SK-N-SH (cell line): ENCODE results near the gene SSR1. TPM values are rescaled to one million over a fixed set of nuclear protein-coding genes. Genes with fewer than 3 reads are reported as not detected.
A peak's percentile ranks its signal among the peaks of the same experiment; 100 is the strongest.

ENCODE experiments used
- CTCF ChIA-PET: fragments of 300-600, 350-600 bp; formaldehyde crosslinking; extraction: SDS; loops from one replicate; lab custom pipeline; 2021; lab: Yijun Ruan, JAX
- POLR2A ChIA-PET: fragments of 350-600 bp; sonication (Branson Sonifier 250); formaldehyde crosslinking; extraction: SDS; loops from one replicate; lab custom pipeline; 2020; ENCODE audit warnings: antibody characterized with exemption, inconsistent platforms; lab: Yijun Ruan, JAX
- DNase-seq: peaks from one replicate; pipeline ENCODE4 v3.0.0; 2012
- H2AFZ ChIP-seq: fragments of 200-600 bp; sonication (generic); 2 replicates; pipeline ENCODE4 v1.8.1; 2016; ENCODE audit warnings: antibody characterized with exemption, mild to moderate bottlenecking, low read depth
- H3F3A ChIP-seq: fragments of 200-600 bp; sonication (generic); replicated peaks from 2 replicates; pipeline ENCODE3; 2016; ENCODE audit warnings: antibody characterized with exemption, mild to moderate bottlenecking; ENCODE audit not compliant: insufficient read depth
- H3K27ac ChIP-seq, 2 experiments: fragments of 200-500 bp in 1 of 2; fragments of 200-600 bp in 1 of 2; sonication (Bioruptor generic) in 1 of 2; sonication (generic), shearing (Covaris generic) in 1 of 2; 2 replicates each; pipeline versions ENCODE4 v1.5.1 to v1.6.1; 2014 to 2016; ENCODE audit warnings: low read depth in 2 of 2, inconsistent platforms in 1 of 2, low read length in 1 of 2, mild to moderate bottlenecking in 1 of 2, mixed read lengths in 1 of 2
- H3K27me3 ChIP-seq: fragments of 200-600 bp; sonication (generic), shearing (Covaris generic); 2 replicates; pipeline ENCODE4 v1.6.1; 2016; ENCODE audit warnings: mixed run types; ENCODE audit not compliant: insufficient read depth
- H3K36me3 ChIP-seq, 2 experiments: fragments of 200-500 bp in 1 of 2; fragments of 200-600 bp in 1 of 2; sonication (Bioruptor generic) in 1 of 2; sonication (generic) in 1 of 2; replicated peaks in 1 of 2; 2 replicates each; pipeline versions ENCODE3 to v1.5.1; 2014 to 2016; ENCODE audit warnings: low read length in 1 of 2, mild to moderate bottlenecking in 1 of 2; ENCODE audit not compliant: insufficient read depth in 2 of 2, control insufficient read depth in 1 of 2
- H3K4me1 ChIP-seq, 2 experiments: fragments of 200-500 bp in 1 of 2; fragments of 200-600 bp in 1 of 2; sonication (Bioruptor generic) in 1 of 2; sonication (generic), shearing (Covaris generic) in 1 of 2; 2 replicates each; pipeline versions ENCODE4 v1.5.1 to v1.6.1; 2014 to 2016; ENCODE audit warnings: low read depth in 1 of 2, low read length in 1 of 2, mixed run types in 1 of 2; ENCODE audit not compliant: insufficient read depth in 2 of 2, control insufficient read depth in 1 of 2
- H3K4me2 ChIP-seq: fragments of 200-600 bp; sonication (generic), shearing (Covaris generic); 2 replicates; pipeline ENCODE4 v1.6.1; 2017; ENCODE audit warnings: mixed run types
- H3K4me3 ChIP-seq, 2 experiments: fragments of 200-500 bp in 1 of 2; fragments of 200-600 bp in 1 of 2; sonication (Bioruptor generic) in 1 of 2; sonication (generic), shearing (Covaris generic) in 1 of 2; 2 replicates each; pipeline versions ENCODE4 v1.5.1 to v1.8.1; 2014 to 2016; ENCODE audit warnings: low read depth in 2 of 2, inconsistent platforms in 1 of 2, low read length in 1 of 2, mild to moderate bottlenecking in 1 of 2, mixed read lengths in 1 of 2, moderate library complexity in 1 of 2
- H3K79me2 ChIP-seq: fragments of 200-600 bp; sonication (generic); 2 replicates; pipeline ENCODE4 v1.8.1; 2017; ENCODE audit warnings: mild to moderate bottlenecking; ENCODE audit not compliant: insufficient read depth
- H3K9ac ChIP-seq: fragments of 200-600 bp; sonication (generic); 2 replicates; pipeline ENCODE4 v1.6.1; 2017; ENCODE audit warnings: mixed run types
- H3K9me2 ChIP-seq: fragments of 200-600 bp; sonication (generic); 2 replicates; pipeline ENCODE4 v1.6.1; 2017; ENCODE audit warnings: mixed run types
- H3K9me3 ChIP-seq: fragments of 200-600 bp; sonication (generic); 2 replicates; pipeline ENCODE4 v1.6.1; 2017; ENCODE audit warnings: mixed run types, mild to moderate bottlenecking, moderate library complexity
- H4K20me1 ChIP-seq: fragments of 200-600 bp; sonication (generic); 2 replicates; pipeline ENCODE4 v1.6.1; 2017; ENCODE audit warnings: mild to moderate bottlenecking, mixed run types; ENCODE audit not compliant: insufficient read depth
- ELF1 ChIP-seq: IDR thresholded peaks from 2 replicates; pipeline ENCODE4 v1.4.0; 2012
- EZH2phosphoT487 ChIP-seq: fragments of 200-600 bp; sonication (generic); IDR thresholded peaks from 2 replicates; pipeline ENCODE4 v1.6.1; 2017; ENCODE audit warnings: low read depth, mixed run types, mild to moderate bottlenecking, antibody characterized with exemption, moderate library complexity, borderline replicate concordance
- FOSL2 ChIP-seq: IDR thresholded peaks from 2 replicates; pipeline ENCODE4 v1.4.0; 2012; ENCODE audit warnings: low read depth, mild to moderate bottlenecking, moderate library complexity, borderline replicate concordance
- FOXJ3 ChIP-seq: sonication (generic); formaldehyde crosslinking; IDR thresholded peaks from 2 replicates; pipeline ENCODE4 v1.5.1; 2020; ENCODE audit warnings: mild to moderate bottlenecking, missing genetic modification reagents
- GABPA ChIP-seq: IDR thresholded peaks from 2 replicates; pipeline ENCODE4 v1.4.0; 2012; ENCODE audit warnings: low read depth, mild to moderate bottlenecking
- GATA2 ChIP-seq: sonication (generic); formaldehyde crosslinking; IDR thresholded peaks from 2 replicates; pipeline ENCODE4 v1.5.0; 2020; ENCODE audit warnings: mild to moderate bottlenecking, missing genetic modification reagents
- IRF3 ChIP-seq: fragments of 150-350 bp; IDR thresholded peaks from 2 replicates; pipeline ENCODE4 v1.6.1; 2016; ENCODE audit warnings: mild to moderate bottlenecking, low read depth, low read length
- JUND ChIP-seq: IDR thresholded peaks from 2 replicates; pipeline ENCODE4 v1.4.0; 2012
- MXI1 ChIP-seq: IDR thresholded peaks from 2 replicates; pipeline ENCODE4 v1.6.1; 2012; ENCODE audit warnings: mild to moderate bottlenecking, low read depth, low read length, improper control_type of control experiment
- NRF1 ChIP-seq: IDR thresholded peaks from 2 replicates; pipeline ENCODE4 v1.6.1; 2012; ENCODE audit warnings: low read depth, mild to moderate bottlenecking, low read length
- PBX3 ChIP-seq: IDR thresholded peaks from 2 replicates; pipeline ENCODE4; 2012
- POLR2AphosphoS5 ChIP-seq: IDR thresholded peaks from 2 replicates; pipeline ENCODE4 v1.6.1; 2012; ENCODE audit warnings: low read depth, low read length
- RCOR1 ChIP-seq: fragments of 150-350 bp; IDR thresholded peaks from 2 replicates; pipeline ENCODE4 v1.6.1; 2017; ENCODE audit warnings: antibody characterized with exemption, low read length
- RXRA ChIP-seq: IDR thresholded peaks from 2 replicates; pipeline ENCODE4 v1.4.0; 2012; ENCODE audit warnings: low read depth, mild to moderate bottlenecking, borderline replicate concordance
- SIN3A ChIP-seq: IDR thresholded peaks from 2 replicates; pipeline ENCODE4 v1.6.1; 2012; ENCODE audit warnings: low read depth, mild to moderate bottlenecking, low read length, moderate library complexity, borderline replicate concordance
- TAF1 ChIP-seq: IDR thresholded peaks from 2 replicates; pipeline ENCODE4 v1.6.1; 2012; ENCODE audit warnings: low read depth, mild to moderate bottlenecking, low read length, moderate library complexity, borderline replicate concordance
- TEAD4 ChIP-seq: IDR thresholded peaks from 2 replicates; pipeline ENCODE4 v1.4.0; 2012; ENCODE audit warnings: mild to moderate bottlenecking, borderline replicate concordance; ENCODE audit not compliant: insufficient read depth
- USF2 ChIP-seq: fragments of 150-350 bp; IDR thresholded peaks from 2 replicates; pipeline ENCODE4 v1.6.1; 2017; ENCODE audit warnings: antibody characterized with exemption, low read length, low read depth, borderline replicate concordance
- YY1 ChIP-seq: IDR thresholded peaks from 2 replicates; pipeline ENCODE4 v1.4.0; 2012; ENCODE audit warnings: low read depth, mild to moderate bottlenecking
- WGBS: methylation state at CpG from one replicate; pipeline ENCODE4 v1.1.6; 2017; ENCODE audit warnings: low lambda C conversion rate; 5-methylcytosine and 5-hydroxymethylcytosine counted together
- polyA plus RNA-seq, 3 experiments: library from polyadenylated mRNA; depleted of rRNA; stranded (reverse); fragments of >200 nt; gene quantifications; 2 replicates each; pipeline ENCODE4 v1.2.3, GENCODE V29; 2012
- TF ChIP-seq, protein P1 (sequence below): IDR thresholded peaks from 2 replicates; pipeline ENCODE4 v1.6.1; 2012; ENCODE audit warnings: mild to moderate bottlenecking, low read depth, low read length, moderate library complexity
- TF ChIP-seq, protein P2 (sequence below): fragments of 200-600 bp; sonication (generic); IDR thresholded peaks from 2 replicates; pipeline ENCODE4 v1.6.1; 2017; ENCODE audit warnings: antibody characterized with exemption, mild to moderate bottlenecking, moderate library complexity
- TF ChIP-seq, protein P3 (sequence below): IDR thresholded peaks from 2 replicates; pipeline ENCODE4 v1.4.0; 2012; ENCODE audit warnings: low read depth, borderline replicate concordance

The SSR1 gene
- polyA plus RNA-seq, 1 of the 3 experiments (the other 2 are of a cell fraction) = 50.7 TPM

DNA sequence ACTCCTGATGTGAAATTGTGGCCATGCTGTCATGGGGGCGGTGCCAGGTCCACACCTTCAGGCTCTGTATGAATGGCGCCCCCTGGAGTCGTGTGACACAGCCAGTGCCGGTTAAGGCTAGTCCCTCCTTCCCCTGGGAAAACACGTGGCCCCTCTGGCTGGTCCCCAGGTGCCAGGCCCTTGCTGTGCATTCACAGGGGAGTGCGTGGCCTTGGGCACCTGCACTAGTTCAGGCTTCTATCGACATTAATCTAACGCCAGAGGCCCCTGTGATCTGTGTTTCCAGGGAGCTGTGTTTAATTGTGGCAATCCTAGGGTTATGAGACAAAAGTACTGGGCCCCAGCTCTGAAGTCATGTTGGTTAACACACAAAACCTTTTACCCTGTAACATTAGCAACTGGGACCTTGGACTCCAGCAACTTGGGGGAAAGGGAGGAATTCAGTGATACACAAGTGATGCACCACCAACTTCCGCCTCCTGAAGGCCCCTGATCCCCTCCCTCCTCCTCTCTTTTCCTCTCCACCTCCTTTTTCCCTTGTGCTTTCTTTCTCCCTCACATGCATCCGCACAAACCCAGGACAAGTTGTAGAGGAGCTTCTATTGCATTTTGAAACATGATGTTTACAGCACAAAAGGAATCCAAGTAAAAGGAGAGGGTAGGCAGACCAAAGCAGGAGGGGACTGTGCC, 74.0 kb downstream of the SSR1 start:
- CTCF ChIA-PET = interaction anchor here (0.6 to 2.9 kb wide), 26 partner anchors 8 to 562 kb away, joined by 3 to 20 read pairs (median 3); no protein-coding TSS in a partner anchor
- no peak for TF ChIP-seq PBX3
- no peak for TF ChIP-seq NRF1
- TF ChIP-seq, protein P1, sequence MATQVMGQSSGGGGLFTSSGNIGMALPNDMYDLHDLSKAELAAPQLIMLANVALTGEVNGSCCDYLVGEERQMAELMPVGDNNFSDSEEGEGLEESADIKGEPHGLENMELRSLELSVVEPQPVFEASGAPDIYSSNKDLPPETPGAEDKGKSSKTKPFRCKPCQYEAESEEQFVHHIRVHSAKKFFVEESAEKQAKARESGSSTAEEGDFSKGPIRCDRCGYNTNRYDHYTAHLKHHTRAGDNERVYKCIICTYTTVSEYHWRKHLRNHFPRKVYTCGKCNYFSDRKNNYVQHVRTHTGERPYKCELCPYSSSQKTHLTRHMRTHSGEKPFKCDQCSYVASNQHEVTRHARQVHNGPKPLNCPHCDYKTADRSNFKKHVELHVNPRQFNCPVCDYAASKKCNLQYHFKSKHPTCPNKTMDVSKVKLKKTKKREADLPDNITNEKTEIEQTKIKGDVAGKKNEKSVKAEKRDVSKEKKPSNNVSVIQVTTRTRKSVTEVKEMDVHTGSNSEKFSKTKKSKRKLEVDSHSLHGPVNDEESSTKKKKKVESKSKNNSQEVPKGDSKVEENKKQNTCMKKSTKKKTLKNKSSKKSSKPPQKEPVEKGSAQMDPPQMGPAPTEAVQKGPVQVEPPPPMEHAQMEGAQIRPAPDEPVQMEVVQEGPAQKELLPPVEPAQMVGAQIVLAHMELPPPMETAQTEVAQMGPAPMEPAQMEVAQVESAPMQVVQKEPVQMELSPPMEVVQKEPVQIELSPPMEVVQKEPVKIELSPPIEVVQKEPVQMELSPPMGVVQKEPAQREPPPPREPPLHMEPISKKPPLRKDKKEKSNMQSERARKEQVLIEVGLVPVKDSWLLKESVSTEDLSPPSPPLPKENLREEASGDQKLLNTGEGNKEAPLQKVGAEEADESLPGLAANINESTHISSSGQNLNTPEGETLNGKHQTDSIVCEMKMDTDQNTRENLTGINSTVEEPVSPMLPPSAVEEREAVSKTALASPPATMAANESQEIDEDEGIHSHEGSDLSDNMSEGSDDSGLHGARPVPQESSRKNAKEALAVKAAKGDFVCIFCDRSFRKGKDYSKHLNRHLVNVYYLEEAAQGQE = no peak
- no peak for TF ChIP-seq TEAD4
- no peak for TF ChIP-seq GABPA
- TF ChIP-seq IRF3 = no peak
- no peak for TF ChIP-seq FOSL2
- TF ChIP-seq YY1 = no peak
- no peak for TF ChIP-seq USF2
- TF ChIP-seq POLR2AphosphoS5 = no peak
- TF ChIP-seq, protein P2, sequence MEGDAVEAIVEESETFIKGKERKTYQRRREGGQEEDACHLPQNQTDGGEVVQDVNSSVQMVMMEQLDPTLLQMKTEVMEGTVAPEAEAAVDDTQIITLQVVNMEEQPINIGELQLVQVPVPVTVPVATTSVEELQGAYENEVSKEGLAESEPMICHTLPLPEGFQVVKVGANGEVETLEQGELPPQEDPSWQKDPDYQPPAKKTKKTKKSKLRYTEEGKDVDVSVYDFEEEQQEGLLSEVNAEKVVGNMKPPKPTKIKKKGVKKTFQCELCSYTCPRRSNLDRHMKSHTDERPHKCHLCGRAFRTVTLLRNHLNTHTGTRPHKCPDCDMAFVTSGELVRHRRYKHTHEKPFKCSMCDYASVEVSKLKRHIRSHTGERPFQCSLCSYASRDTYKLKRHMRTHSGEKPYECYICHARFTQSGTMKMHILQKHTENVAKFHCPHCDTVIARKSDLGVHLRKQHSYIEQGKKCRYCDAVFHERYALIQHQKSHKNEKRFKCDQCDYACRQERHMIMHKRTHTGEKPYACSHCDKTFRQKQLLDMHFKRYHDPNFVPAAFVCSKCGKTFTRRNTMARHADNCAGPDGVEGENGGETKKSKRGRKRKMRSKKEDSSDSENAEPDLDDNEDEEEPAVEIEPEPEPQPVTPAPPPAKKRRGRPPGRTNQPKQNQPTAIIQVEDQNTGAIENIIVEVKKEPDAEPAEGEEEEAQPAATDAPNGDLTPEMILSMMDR = peak; percentile 73
- TF ChIP-seq RCOR1 = no peak
- TF ChIP-seq EZH2phosphoT487 = no peak
- TF ChIP-seq RXRA = no peak
- TF ChIP-seq ELF1 = no peak
- TF ChIP-seq SIN3A = no peak
- TF ChIP-seq TAF1 = no peak
- no peak for TF ChIP-seq JUND
- TF ChIP-seq MXI1 = peak; percentile 69; the same call in 1 of the 2 replicates
- TF ChIP-seq, protein P3, sequence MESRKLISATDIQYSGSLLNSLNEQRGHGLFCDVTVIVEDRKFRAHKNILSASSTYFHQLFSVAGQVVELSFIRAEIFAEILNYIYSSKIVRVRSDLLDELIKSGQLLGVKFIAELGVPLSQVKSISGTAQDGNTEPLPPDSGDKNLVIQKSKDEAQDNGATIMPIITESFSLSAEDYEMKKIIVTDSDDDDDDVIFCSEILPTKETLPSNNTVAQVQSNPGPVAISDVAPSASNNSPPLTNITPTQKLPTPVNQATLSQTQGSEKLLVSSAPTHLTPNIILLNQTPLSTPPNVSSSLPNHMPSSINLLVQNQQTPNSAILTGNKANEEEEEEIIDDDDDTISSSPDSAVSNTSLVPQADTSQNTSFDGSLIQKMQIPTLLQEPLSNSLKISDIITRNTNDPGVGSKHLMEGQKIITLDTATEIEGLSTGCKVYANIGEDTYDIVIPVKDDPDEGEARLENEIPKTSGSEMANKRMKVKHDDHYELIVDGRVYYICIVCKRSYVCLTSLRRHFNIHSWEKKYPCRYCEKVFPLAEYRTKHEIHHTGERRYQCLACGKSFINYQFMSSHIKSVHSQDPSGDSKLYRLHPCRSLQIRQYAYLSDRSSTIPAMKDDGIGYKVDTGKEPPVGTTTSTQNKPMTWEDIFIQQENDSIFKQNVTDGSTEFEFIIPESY = no peak
- TF ChIP-seq GATA2 = no peak
- no peak for TF ChIP-seq FOXJ3

More for the DNA sequence above, 74.0 kb downstream of the SSR1 start:
- H3K4me2 ChIP-seq = no peak overlapping the region
- no peak overlapping the region for H3K27ac ChIP-seq
- no peaks in the 10 kb centered on the region for H3K9me3 ChIP-seq
- H3K79me2 ChIP-seq = peaks cover 12% of the 10 kb centered on the region; the same call in 1 of the 2 replicates
- peaks cover 6% of the 10 kb centered on the region for H3F3A ChIP-seq
- H3K36me3 ChIP-seq = peaks cover 0 to 5% of the 10 kb centered on the region in 2 experiments
- 43% methylated on average over 5 of the region's 10 CpGs for WGBS
- H3K9ac ChIP-seq = no peak overlapping the region
- H3K4me1 ChIP-seq = peaks cover 0 to 13% of the 10 kb centered on the region in 2 experiments; a peak in 2 of 4 replicates
- H3K9me2 ChIP-seq = no peaks in the 10 kb centered on the region
- no peaks in the 10 kb centered on the region for H3K27me3 ChIP-seq
- no peak overlapping the region; a peak in 1 of 4 replicates for H3K4me3 ChIP-seq
- H4K20me1 ChIP-seq = peaks cover 9% of the 10 kb centered on the region
- POLR2A ChIA-PET = no interaction called here
- H2AFZ ChIP-seq = no peak overlapping the region
- peak; percentile 79 for DNase-seq
